Measurements from ENCODE around the gene ADRB2.

ADRB2 gene

DNA sequence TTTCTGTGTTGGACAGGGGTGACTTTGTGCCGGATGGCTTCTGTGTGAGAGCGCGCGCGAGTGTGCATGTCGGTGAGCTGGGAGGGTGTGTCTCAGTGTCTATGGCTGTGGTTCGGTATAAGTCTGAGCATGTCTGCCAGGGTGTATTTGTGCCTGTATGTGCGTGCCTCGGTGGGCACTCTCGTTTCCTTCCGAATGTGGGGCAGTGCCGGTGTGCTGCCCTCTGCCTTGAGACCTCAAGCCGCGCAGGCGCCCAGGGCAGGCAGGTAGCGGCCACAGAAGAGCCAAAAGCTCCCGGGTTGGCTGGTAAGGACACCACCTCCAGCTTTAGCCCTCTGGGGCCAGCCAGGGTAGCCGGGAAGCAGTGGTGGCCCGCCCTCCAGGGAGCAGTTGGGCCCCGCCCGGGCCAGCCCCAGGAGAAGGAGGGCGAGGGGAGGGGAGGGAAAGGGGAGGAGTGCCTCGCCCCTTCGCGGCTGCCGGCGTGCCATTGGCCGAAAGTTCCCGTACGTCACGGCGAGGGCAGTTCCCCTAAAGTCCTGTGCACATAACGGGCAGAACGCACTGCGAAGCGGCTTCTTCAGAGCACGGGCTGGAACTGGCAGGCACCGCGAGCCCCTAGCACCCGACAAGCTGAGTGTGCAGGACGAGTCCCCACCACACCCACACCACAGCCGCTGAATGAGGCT, at the start of gene ADRB2:
TSS of gene ADRB2 (plus strand) at position 559 of the 686 bp plus-strand sequence. CDS start 221 bp downstream, outside the sequence.
- no peaks in the 10 kb centered on the region for H3K4me1 ChIP-seq (ENCODE audit: control insufficient read depth, insufficient read depth, low read length)
- no peak within 1 kb of the TSS for H3K27ac ChIP-seq (ENCODE audit: low read depth, low read length)

DNA sequence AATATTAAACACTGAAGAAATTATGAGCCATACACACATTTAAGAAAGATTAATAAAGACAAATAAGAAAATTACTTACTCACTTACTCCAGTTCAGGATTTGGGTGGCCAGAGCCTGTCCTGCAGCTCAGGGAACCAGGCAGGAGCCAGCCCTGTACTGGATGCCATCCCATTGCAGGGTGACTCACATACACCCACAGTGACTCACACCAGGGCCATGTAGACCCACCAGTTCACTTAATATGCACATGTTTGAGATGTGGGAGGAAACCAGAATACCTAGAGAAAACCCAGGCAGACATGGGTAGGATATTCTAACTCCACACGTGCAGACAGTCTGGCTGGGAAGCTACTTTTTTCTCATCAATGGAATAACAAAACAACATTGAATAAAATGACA, 49.6 kb upstream of the ADRB2 start:
- Histone ChIP-seq H3K9me3 (ENCODE audit: control insufficient read depth, insufficient read depth, low read length) (no peaks in the 10 kb centered on the region), H3K36me3 (ENCODE audit: control insufficient read depth, insufficient read depth, low read length) (no peaks in the 10 kb centered on the region), H3K4me3 (ENCODE audit: low read depth, low read length) (no peak overlapping the region), H3K27ac (ENCODE audit: low read depth, low read length) (no peak overlapping the region), H3K27me3 (ENCODE audit: control insufficient read depth, insufficient read depth, low read length) (no peaks in the 10 kb centered on the region), H3K9ac (ENCODE audit: low read depth, low read length) (no peak overlapping the region), H3K4me1 (ENCODE audit: control insufficient read depth, insufficient read depth, low read length) (0 out of 2 replicates have a peak, but pooled peaks cover 9% of the 10 kb centered on the region)

More for the DNA sequence above, at the start of gene ADRB2:
- Histone ChIP-seq H3K9ac (ENCODE audit: low read depth, low read length) (0 out of 2 replicates have a peak within 1 kb of the TSS, but pooled peaks have one; percentile 1), H3K36me3 (ENCODE audit: control insufficient read depth, insufficient read depth, low read length) (no peaks in the 10 kb centered on the region), H3K27me3 (ENCODE audit: control insufficient read depth, insufficient read depth, low read length) (peaks cover 35% of the 10 kb centered on the region), H3K4me3 (ENCODE audit: low read depth, low read length) (peak within 1 kb of the TSS; percentile 74), H3K9me3 (ENCODE audit: control insufficient read depth, insufficient read depth, low read length) (no peaks in the 10 kb centered on the region)

DNA sequence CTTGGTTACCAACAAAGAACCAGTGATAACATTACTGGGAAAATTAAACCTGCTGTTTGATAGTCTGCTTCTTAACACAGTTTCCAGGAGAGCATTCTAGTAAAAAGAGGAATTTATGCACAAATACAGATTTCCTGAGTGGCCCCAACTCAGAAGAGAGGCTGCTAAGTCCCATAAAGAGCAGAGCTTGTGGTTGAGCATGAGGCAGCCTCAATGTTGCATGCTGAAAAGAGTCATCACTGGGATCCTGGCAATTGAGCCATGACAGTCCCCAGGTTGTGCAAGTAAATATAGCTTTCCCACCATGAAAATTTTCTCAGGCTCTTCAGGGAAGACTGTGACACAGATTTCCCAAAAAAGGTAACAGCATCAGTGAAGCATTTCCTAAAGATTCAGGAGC, 47.5 kb upstream of the ADRB2 start:
- Histone ChIP-seq H3K4me3 (ENCODE audit: low read depth, low read length) (no peak overlapping the region), H3K27ac (ENCODE audit: low read depth, low read length) (no peak overlapping the region), H3K9me3 (ENCODE audit: control insufficient read depth, insufficient read depth, low read length) (no peaks in the 10 kb centered on the region), H3K27me3 (ENCODE audit: control insufficient read depth, insufficient read depth, low read length) (no peaks in the 10 kb centered on the region), H3K36me3 (ENCODE audit: control insufficient read depth, insufficient read depth, low read length) (no peaks in the 10 kb centered on the region), H3K9ac (ENCODE audit: low read depth, low read length) (no peak overlapping the region), H3K4me1 (ENCODE audit: control insufficient read depth, insufficient read depth, low read length) (0 out of 2 replicates have a peak, but pooled peaks cover 7% of the 10 kb centered on the region)

DNA sequence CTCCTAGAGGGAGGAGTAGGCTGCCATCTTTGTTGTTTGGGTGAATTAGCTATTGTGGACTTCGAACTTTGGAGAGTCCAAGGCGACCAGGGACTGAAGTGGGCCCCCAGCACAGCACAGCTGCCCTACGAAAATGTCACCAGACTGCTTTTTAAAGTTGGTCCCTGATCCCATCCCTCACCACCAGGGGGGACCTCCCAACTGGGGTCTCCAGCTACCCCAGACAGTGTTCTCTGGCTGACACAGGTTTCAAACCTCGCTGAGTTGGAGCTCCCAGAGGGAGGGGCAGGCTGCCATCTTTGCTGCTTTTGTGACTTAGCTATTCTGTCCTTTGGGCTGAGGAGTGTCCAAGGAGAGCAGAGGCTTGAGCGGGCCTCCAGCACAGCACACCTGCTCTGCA, 45.7 kb upstream of the ADRB2 start:
- Histone ChIP-seq H3K4me1 (ENCODE audit: control insufficient read depth, insufficient read depth, low read length) (no peaks in the 10 kb centered on the region), H3K4me3 (ENCODE audit: low read depth, low read length) (no peak overlapping the region), H3K9ac (ENCODE audit: low read depth, low read length) (no peak overlapping the region), H3K27me3 (ENCODE audit: control insufficient read depth, insufficient read depth, low read length) (no peaks in the 10 kb centered on the region), H3K27ac (ENCODE audit: low read depth, low read length) (no peak overlapping the region), H3K9me3 (ENCODE audit: control insufficient read depth, insufficient read depth, low read length) (no peaks in the 10 kb centered on the region), H3K36me3 (ENCODE audit: control insufficient read depth, insufficient read depth, low read length) (no peaks in the 10 kb centered on the region)

DNA sequence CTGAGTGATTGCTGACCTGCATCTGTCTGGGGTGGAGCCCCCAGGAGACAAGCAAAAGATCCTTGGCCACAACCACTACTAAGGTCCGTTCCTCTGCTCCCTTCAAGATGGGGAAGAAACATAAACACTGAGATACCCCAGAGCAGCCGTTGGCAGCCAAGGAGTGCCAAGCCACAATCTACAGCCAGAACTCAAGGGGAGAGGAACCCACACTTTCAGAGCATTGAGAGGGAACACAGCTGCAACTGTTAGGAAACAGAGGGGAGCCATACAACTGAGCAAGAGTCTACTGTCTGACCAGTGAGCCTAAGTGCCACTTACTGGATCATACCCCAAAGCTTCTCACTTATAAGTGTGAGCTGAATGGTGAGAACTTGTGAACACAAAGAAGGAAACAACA, 44.6 kb upstream of the ADRB2 start:
- H3K27me3 ChIP-seq (ENCODE audit: control insufficient read depth, insufficient read depth, low read length): no peaks in the 10 kb centered on the region
- no peaks in the 10 kb centered on the region for H3K4me1 ChIP-seq (ENCODE audit: control insufficient read depth, insufficient read depth, low read length)
- H3K9me3 ChIP-seq (ENCODE audit: control insufficient read depth, insufficient read depth, low read length): no peaks in the 10 kb centered on the region
- H3K9ac ChIP-seq (ENCODE audit: low read depth, low read length): no peak overlapping the region
- no peak overlapping the region for H3K27ac ChIP-seq (ENCODE audit: low read depth, low read length)
- no peaks in the 10 kb centered on the region for H3K36me3 ChIP-seq (ENCODE audit: control insufficient read depth, insufficient read depth, low read length)
- no peak overlapping the region for H3K4me3 ChIP-seq (ENCODE audit: low read depth, low read length)

DNA sequence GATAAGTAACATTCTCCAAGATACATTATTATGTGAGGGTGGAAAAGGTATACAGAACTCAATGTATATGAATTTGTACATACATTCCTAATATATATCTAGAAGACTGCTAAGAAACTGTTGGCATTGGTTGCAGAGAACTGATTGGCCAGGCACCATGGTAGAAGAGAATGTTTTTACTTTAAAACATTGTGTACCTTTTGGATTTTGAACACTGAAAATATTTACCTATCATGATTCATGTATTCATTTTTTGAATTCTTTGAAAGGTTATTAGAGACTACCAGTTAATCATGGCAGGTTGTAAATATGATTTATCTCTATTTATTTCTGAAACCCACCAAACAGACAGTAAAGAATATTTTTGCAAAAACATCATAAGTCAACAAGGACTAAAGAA, 41.2 kb upstream of the ADRB2 start:
- no peaks in the 10 kb centered on the region for H3K4me1 ChIP-seq (ENCODE audit: control insufficient read depth, insufficient read depth, low read length)
- H3K9me3 ChIP-seq (ENCODE audit: control insufficient read depth, insufficient read depth, low read length): no peaks in the 10 kb centered on the region
- H3K9ac ChIP-seq (ENCODE audit: low read depth, low read length): no peak overlapping the region
- no peaks in the 10 kb centered on the region for H3K36me3 ChIP-seq (ENCODE audit: control insufficient read depth, insufficient read depth, low read length)
- no peaks in the 10 kb centered on the region for H3K27me3 ChIP-seq (ENCODE audit: control insufficient read depth, insufficient read depth, low read length)
- H3K4me3 ChIP-seq (ENCODE audit: low read depth, low read length): no peak overlapping the region
- H3K27ac ChIP-seq (ENCODE audit: low read depth, low read length): no peak overlapping the region

DNA sequence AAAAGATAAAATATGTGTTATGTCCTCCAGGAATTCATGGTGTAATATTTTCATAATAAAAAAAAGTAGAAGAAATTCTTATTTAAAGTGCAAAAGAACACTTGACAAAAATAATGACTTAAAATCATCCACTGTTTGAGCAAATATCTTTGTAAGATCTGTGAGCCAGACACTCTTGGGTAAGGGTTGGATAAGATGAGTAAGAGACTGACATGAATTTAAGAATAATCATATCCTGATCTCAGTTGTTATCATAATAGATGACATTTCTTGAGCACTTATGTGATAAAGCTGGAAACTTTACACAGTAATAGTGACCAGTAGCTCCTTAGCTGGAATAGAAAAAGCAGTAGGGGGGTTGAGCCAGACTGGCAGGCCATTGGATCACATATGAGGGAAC, 40.0 kb upstream of the ADRB2 start:
- H3K36me3 ChIP-seq (ENCODE audit: control insufficient read depth, insufficient read depth, low read length): no peaks in the 10 kb centered on the region
- H3K4me1 ChIP-seq (ENCODE audit: control insufficient read depth, insufficient read depth, low read length): no peaks in the 10 kb centered on the region
- H3K27ac ChIP-seq (ENCODE audit: low read depth, low read length): no peak overlapping the region
- no peaks in the 10 kb centered on the region for H3K9me3 ChIP-seq (ENCODE audit: control insufficient read depth, insufficient read depth, low read length)
- H3K9ac ChIP-seq (ENCODE audit: low read depth, low read length): no peak overlapping the region
- H3K27me3 ChIP-seq (ENCODE audit: control insufficient read depth, insufficient read depth, low read length): no peaks in the 10 kb centered on the region
- H3K4me3 ChIP-seq (ENCODE audit: low read depth, low read length): no peak overlapping the region

DNA sequence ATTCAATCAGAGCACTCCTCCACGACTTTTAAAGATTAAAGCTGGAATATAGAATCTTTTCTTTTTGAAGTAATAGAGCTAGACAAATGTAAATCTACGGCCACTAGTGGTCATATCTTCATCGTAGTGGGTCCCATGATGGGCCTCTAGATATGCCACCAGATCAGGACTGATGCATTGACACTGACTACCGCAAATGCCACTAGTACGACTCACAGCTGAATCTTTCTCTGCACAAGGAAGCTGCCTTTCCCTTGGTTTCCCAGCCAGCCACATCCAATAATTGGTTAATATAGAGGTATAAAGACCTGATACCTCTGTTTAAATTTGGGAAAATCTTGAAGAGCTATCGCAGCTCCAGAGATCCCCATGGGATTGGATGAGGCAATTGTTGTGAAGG, 37.8 kb upstream of the ADRB2 start:
- Histone ChIP-seq H3K27me3 (ENCODE audit: control insufficient read depth, insufficient read depth, low read length) (no peaks in the 10 kb centered on the region), H3K9ac (ENCODE audit: low read depth, low read length) (no peak overlapping the region)

DNA sequence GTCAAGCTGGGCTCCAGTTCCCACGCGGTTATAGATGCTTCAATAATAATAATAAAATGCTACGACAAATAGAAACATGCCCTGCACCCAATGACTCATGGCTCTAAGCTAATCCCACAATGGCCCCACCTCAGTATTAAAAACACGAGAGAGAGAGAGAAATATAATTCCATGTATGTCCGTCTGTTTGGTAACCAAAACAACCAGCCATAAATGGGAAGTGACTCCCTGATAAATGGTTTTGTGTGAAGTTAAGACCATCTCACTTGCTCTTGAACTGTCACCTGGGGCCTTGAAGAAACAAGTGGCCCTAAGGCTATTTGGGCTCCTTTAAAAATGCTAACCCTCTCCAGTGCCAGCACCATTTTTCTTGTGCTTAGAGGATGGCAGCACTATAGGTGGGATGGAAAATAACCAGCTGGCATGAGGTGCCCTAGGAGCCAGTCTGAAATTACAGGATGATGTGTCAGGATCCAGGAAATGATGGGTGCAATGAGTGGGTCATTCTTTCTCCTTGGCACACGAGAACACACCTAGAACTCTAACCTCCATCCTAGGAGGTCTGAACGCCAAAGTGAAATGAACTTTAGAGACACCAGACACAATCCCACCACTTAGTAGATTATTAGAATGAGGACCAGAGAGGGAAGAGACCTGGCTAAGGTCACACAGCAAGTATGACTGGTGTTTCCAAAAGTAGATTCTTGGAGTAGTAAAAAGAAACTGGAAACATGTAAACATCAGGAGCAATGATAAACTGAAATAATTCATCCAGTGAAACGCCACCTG, 35.7 kb upstream of the ADRB2 start:
- H3K4me3 ChIP-seq (ENCODE audit: low read depth, low read length): no peak overlapping the region
- H3K27me3 ChIP-seq (ENCODE audit: control insufficient read depth, insufficient read depth, low read length): no peaks in the 10 kb centered on the region
- H3K27ac ChIP-seq (ENCODE audit: low read depth, low read length): no peak overlapping the region
- no peaks in the 10 kb centered on the region for H3K9me3 ChIP-seq (ENCODE audit: control insufficient read depth, insufficient read depth, low read length)
- no peaks in the 10 kb centered on the region for H3K36me3 ChIP-seq (ENCODE audit: control insufficient read depth, insufficient read depth, low read length)
- H3K9ac ChIP-seq (ENCODE audit: low read depth, low read length): no peak overlapping the region
- H3K4me1 ChIP-seq (ENCODE audit: control insufficient read depth, insufficient read depth, low read length): no peaks in the 10 kb centered on the region

More for the DNA sequence above, 37.8 kb upstream of the ADRB2 start:
- H3K27ac ChIP-seq (ENCODE audit: low read depth, low read length): no peak overlapping the region
- H3K36me3 ChIP-seq (ENCODE audit: control insufficient read depth, insufficient read depth, low read length): no peaks in the 10 kb centered on the region
- H3K4me3 ChIP-seq (ENCODE audit: low read depth, low read length): no peak overlapping the region
- H3K4me1 ChIP-seq (ENCODE audit: control insufficient read depth, insufficient read depth, low read length): no peaks in the 10 kb centered on the region
- no peaks in the 10 kb centered on the region for H3K9me3 ChIP-seq (ENCODE audit: control insufficient read depth, insufficient read depth, low read length)

DNA sequence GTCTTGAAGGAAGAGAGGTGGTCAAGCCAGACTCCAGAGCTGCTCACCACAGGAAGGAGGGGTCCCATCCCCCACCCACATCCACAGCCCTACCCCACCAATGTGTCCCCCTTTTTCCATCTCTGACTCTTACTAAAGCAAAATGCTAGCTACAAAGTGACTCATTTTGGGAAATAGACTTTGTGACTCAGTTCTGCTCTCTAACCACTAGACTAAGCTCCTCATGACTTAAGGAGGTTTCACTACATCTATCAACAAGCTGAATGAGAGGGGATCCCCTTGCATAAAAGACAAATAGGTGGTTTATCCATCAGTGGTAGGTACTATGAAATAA, 35.1 kb upstream of the ADRB2 start:
- no peaks in the 10 kb centered on the region for H3K9me3 ChIP-seq (ENCODE audit: control insufficient read depth, insufficient read depth, low read length)
- no peaks in the 10 kb centered on the region for H3K27me3 ChIP-seq (ENCODE audit: control insufficient read depth, insufficient read depth, low read length)
- H3K4me3 ChIP-seq (ENCODE audit: low read depth, low read length): no peak overlapping the region
- no peaks in the 10 kb centered on the region for H3K4me1 ChIP-seq (ENCODE audit: control insufficient read depth, insufficient read depth, low read length)
- no peaks in the 10 kb centered on the region for H3K36me3 ChIP-seq (ENCODE audit: control insufficient read depth, insufficient read depth, low read length)
- no peak overlapping the region for H3K9ac ChIP-seq (ENCODE audit: low read depth, low read length)
- no peak overlapping the region for H3K27ac ChIP-seq (ENCODE audit: low read depth, low read length)

DNA sequence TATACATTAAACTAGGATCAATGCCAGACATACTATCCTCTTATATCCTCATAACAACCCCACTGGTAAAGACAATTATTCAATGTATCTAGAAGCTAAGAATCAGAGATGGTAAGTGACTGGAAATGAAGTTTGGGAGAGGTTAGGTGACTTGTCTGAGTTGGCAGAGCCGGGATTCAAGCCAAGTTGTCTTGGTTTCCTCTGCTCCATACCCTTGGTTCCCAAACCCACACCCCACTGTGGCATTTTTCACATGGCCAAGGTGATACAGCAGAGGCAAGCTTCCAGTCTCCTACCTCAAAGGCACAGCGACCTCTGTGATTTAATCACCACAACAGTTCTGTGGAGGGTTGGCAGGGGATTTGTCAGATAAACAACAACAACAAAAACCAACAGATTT, 34.7 kb upstream of the ADRB2 start:
- H3K4me3 ChIP-seq (ENCODE audit: low read depth, low read length): no peak overlapping the region
- H3K27ac ChIP-seq (ENCODE audit: low read depth, low read length): no peak overlapping the region
- no peaks in the 10 kb centered on the region for H3K4me1 ChIP-seq (ENCODE audit: control insufficient read depth, insufficient read depth, low read length)
- H3K36me3 ChIP-seq (ENCODE audit: control insufficient read depth, insufficient read depth, low read length): no peaks in the 10 kb centered on the region
- no peaks in the 10 kb centered on the region for H3K27me3 ChIP-seq (ENCODE audit: control insufficient read depth, insufficient read depth, low read length)
- H3K9ac ChIP-seq (ENCODE audit: low read depth, low read length): no peak overlapping the region
- H3K9me3 ChIP-seq (ENCODE audit: control insufficient read depth, insufficient read depth, low read length): no peaks in the 10 kb centered on the region
